IPS-15b (cell line): ENCODE measurements around the gene BSCL2.
"Not testable (repeated sequence)": the region's sequence is repeated elsewhere in the genome, so short reads cannot be mapped to it uniquely, and the experiment has no call there.

Source experiments
- H3K27me3 ChIP-seq: one replicate; pipeline ENCODE4 v1.6.1; 2013; ENCODE audit warnings: low read length; ENCODE audit not compliant: control insufficient read depth, insufficient read depth
- H3K36me3 ChIP-seq: one replicate; pipeline ENCODE4 v1.6.1; 2013; ENCODE audit warnings: low read length; ENCODE audit not compliant: control insufficient read depth, insufficient read depth
- H3K4me1 ChIP-seq: one replicate; pipeline ENCODE4 v1.6.1; 2013; ENCODE audit warnings: mild to moderate bottlenecking, low read length; ENCODE audit not compliant: control insufficient read depth, insufficient read depth
- H3K4me3 ChIP-seq: one replicate; pipeline ENCODE4 v1.5.1; 2013; ENCODE audit warnings: low read depth, low read length
- H3K9ac ChIP-seq: one replicate; pipeline ENCODE4 v1.6.1; 2013; ENCODE audit warnings: low read depth, mild to moderate bottlenecking, low read length
- H3K9me3 ChIP-seq: one replicate; pipeline ENCODE4 v1.6.1; 2013; ENCODE audit warnings: mild to moderate bottlenecking, low read length; ENCODE audit not compliant: control insufficient read depth, insufficient read depth

BSCL2 gene

GRCh38 chr11:62678433-62678769 is 28.8 kb downstream of the BSCL2 start:
- Histone ChIP-seq H3K4me3 (peak overlapping the region; percentile 96), H3K27me3 (no peaks in the 10 kb centered on the region), H3K9ac (peak overlapping the region; percentile 89)

GRCh38 chr11:62677714-62678113 is 29.5 kb downstream of the BSCL2 start:
- peaks cover 16% of the 10 kb centered on the region for H3K36me3 ChIP-seq
- H3K4me3 ChIP-seq = peak overlapping the region; percentile 96
- peaks cover 7% of the 10 kb centered on the region for H3K4me1 ChIP-seq
- H3K27me3 ChIP-seq = no peaks in the 10 kb centered on the region
- no peaks in the 10 kb centered on the region for H3K9me3 ChIP-seq
- no peak overlapping the region for H3K9ac ChIP-seq

More at GRCh38 chr11:62678433-62678769, 28.8 kb downstream of the BSCL2 start:
- Histone ChIP-seq H3K36me3 (peaks cover 16% of the 10 kb centered on the region), H3K9me3 (no peaks in the 10 kb centered on the region), H3K4me1 (peaks cover 5% of the 10 kb centered on the region)

GRCh38 chr11:62677156-62677555 is 30.1 kb downstream of the BSCL2 start:
- H3K27me3 ChIP-seq = no peaks in the 10 kb centered on the region
- H3K4me1 ChIP-seq = peaks cover 7% of the 10 kb centered on the region
- H3K9me3 ChIP-seq = no peaks in the 10 kb centered on the region
- no peak overlapping the region for H3K9ac ChIP-seq
- peak overlapping the region; percentile 96 for H3K4me3 ChIP-seq
- H3K36me3 ChIP-seq = peaks cover 16% of the 10 kb centered on the region

- H3K9me3 ChIP-seq = no peaks in the 10 kb centered on the region
- no peak overlapping the region for H3K4me3 ChIP-seq
- peaks cover 7% of the 10 kb centered on the region for H3K4me1 ChIP-seq
- H3K36me3 ChIP-seq = peaks cover 16% of the 10 kb centered on the region
- no peak overlapping the region for H3K9ac ChIP-seq
- no peaks in the 10 kb centered on the region for H3K27me3 ChIP-seq
Measured at GRCh38 chr11:62676698-62677097, 30.5 kb downstream of the BSCL2 start.

- H3K36me3 ChIP-seq = peaks cover 16% of the 10 kb centered on the region
- not testable (repeated sequence) for H3K27me3 ChIP-seq, H3K4me1 ChIP-seq, H3K9me3 ChIP-seq, H3K4me3 ChIP-seq, H3K9ac ChIP-seq
Measured at GRCh38 chr11:62675415-62675814, 31.8 kb downstream of the BSCL2 start.

- Histone ChIP-seq H3K27me3 (no peaks in the 10 kb centered on the region), H3K36me3 (peaks cover 12% of the 10 kb centered on the region), H3K4me1 (peaks cover 7% of the 10 kb centered on the region), H3K9me3 (no peaks in the 10 kb centered on the region), H3K4me3 (peak overlapping the region; percentile 94), H3K9ac (no peak overlapping the region)
Measured at GRCh38 chr11:62673196-62673525, 34.1 kb downstream of the BSCL2 start.

- Histone ChIP-seq H3K27me3 (no peaks in the 10 kb centered on the region), H3K4me1 (peaks cover 6% of the 10 kb centered on the region), H3K36me3 (peaks cover 2% of the 10 kb centered on the region)
Measured at GRCh38 chr11:62671608-62672389, 35.4 kb downstream of the BSCL2 start, which contains the start of the genes LBHD1 and UQCC3. Gene LBHD1 (minus strand): TSS chr11:62672267. CDS start chr11:62670031, 2,236 bp downstream. Gene UQCC3 (plus strand): TSS chr11:62671673. CDS start chr11:62671746, 73 bp downstream.

GRCh38 chr11:62671236-62671607 is 36.0 kb downstream of the BSCL2 start:
- Histone ChIP-seq H3K27me3 (no peaks in the 10 kb centered on the region), H3K9me3 (no peaks in the 10 kb centered on the region), H3K4me1 (peaks cover 9% of the 10 kb centered on the region), H3K4me3 (peak overlapping the region; percentile 94), H3K9ac (peak overlapping the region; percentile 94), H3K36me3 (peaks cover 7% of the 10 kb centered on the region)

More at GRCh38 chr11:62671608-62672389, 35.4 kb downstream of the BSCL2 start, which contains the start of the genes LBHD1 and UQCC3:
- H3K4me3 ChIP-seq = peak within 1 kb of the TSS; percentile 94
- H3K9me3 ChIP-seq = no peaks in the 10 kb centered on the region
- H3K9ac ChIP-seq = peak within 1 kb of the TSS; percentile 94

GRCh38 chr11:62669420-62670161 is 37.6 kb downstream of the BSCL2 start:
- H3K9ac ChIP-seq = no peak overlapping the region
- peaks cover 11% of the 10 kb centered on the region for H3K4me1 ChIP-seq

GRCh38 chr11:62667460-62667859 is 39.8 kb downstream of the BSCL2 start:
- H3K36me3 ChIP-seq = peaks cover 17% of the 10 kb centered on the region
- no peaks in the 10 kb centered on the region for H3K27me3 ChIP-seq
- no peaks in the 10 kb centered on the region for H3K9me3 ChIP-seq
- H3K9ac ChIP-seq = peak overlapping the region; percentile 77
- peaks cover 9% of the 10 kb centered on the region for H3K4me1 ChIP-seq
- peak overlapping the region; percentile 83 for H3K4me3 ChIP-seq

More at GRCh38 chr11:62669420-62670161, 37.6 kb downstream of the BSCL2 start:
- Histone ChIP-seq H3K27me3 (no peaks in the 10 kb centered on the region), H3K9me3 (no peaks in the 10 kb centered on the region), H3K4me3 (no peak overlapping the region), H3K36me3 (peaks cover 9% of the 10 kb centered on the region)

- Histone ChIP-seq H3K27me3 (no peaks in the 10 kb centered on the region), H3K4me3 (peak overlapping the region; percentile 83), H3K9me3 (no peaks in the 10 kb centered on the region), H3K9ac (peak overlapping the region; percentile 97), H3K36me3 (peaks cover 21% of the 10 kb centered on the region), H3K4me1 (peaks cover 9% of the 10 kb centered on the region)
Measured at GRCh38 chr11:62666259-62666926, 40.8 kb downstream of the BSCL2 start.
